ENCODE data around the gene ADGRL1. TPM values are rescaled to one million over a fixed set of nuclear protein-coding genes. Genes with fewer than 3 reads are reported as not detected.

ADGRL1 gene
- total RNA-seq, 1 donor from 2014 or later: 32.2 TPM

DNA sequence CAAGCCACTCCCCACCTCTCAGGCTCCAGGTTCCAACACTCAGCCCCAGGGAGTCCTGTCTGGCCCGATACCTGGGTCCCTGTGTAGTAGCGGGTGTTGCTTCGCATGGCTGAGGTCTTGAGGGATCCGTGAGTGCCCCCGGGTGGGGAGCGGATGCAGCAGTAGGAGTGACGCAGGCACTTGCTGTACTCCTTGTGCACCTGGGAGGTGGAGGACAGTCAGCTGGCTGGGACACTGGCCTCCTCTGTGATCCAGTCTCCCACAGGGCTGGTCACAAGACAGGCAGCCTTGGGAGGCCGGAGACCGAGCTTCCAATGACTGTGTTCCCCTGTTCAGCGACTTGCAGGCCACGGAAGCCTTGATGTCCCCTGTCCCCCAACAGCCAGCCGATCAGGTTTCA, 53.3 kb downstream of the ADGRL1 start:
- H3K36me3 Mint-ChIP-seq (ENCODE audit: low read depth): peaks cover 8% of the 10 kb centered on the region
- H3K27ac Mint-ChIP-seq (ENCODE audit: unreplicated experiment): no peak overlapping the region
- H3K4me3 Mint-ChIP-seq (ENCODE audit: unreplicated experiment): no peak overlapping the region
- TF ChIP-seq, protein P1, sequence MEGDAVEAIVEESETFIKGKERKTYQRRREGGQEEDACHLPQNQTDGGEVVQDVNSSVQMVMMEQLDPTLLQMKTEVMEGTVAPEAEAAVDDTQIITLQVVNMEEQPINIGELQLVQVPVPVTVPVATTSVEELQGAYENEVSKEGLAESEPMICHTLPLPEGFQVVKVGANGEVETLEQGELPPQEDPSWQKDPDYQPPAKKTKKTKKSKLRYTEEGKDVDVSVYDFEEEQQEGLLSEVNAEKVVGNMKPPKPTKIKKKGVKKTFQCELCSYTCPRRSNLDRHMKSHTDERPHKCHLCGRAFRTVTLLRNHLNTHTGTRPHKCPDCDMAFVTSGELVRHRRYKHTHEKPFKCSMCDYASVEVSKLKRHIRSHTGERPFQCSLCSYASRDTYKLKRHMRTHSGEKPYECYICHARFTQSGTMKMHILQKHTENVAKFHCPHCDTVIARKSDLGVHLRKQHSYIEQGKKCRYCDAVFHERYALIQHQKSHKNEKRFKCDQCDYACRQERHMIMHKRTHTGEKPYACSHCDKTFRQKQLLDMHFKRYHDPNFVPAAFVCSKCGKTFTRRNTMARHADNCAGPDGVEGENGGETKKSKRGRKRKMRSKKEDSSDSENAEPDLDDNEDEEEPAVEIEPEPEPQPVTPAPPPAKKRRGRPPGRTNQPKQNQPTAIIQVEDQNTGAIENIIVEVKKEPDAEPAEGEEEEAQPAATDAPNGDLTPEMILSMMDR (IDR thresholded peaks at IDR 0.05): no peak
- peaks cover 10% of the 10 kb centered on the region for H3K4me1 Mint-ChIP-seq (ENCODE audit: low read depth)
- DNase-seq (ENCODE audit: low spot score): no peak
- no peaks in the 10 kb centered on the region for H3K9me3 Mint-ChIP-seq (ENCODE audit: low read depth)
- H3K27me3 Mint-ChIP-seq (ENCODE audit: low read depth): no peaks in the 10 kb centered on the region

DNA sequence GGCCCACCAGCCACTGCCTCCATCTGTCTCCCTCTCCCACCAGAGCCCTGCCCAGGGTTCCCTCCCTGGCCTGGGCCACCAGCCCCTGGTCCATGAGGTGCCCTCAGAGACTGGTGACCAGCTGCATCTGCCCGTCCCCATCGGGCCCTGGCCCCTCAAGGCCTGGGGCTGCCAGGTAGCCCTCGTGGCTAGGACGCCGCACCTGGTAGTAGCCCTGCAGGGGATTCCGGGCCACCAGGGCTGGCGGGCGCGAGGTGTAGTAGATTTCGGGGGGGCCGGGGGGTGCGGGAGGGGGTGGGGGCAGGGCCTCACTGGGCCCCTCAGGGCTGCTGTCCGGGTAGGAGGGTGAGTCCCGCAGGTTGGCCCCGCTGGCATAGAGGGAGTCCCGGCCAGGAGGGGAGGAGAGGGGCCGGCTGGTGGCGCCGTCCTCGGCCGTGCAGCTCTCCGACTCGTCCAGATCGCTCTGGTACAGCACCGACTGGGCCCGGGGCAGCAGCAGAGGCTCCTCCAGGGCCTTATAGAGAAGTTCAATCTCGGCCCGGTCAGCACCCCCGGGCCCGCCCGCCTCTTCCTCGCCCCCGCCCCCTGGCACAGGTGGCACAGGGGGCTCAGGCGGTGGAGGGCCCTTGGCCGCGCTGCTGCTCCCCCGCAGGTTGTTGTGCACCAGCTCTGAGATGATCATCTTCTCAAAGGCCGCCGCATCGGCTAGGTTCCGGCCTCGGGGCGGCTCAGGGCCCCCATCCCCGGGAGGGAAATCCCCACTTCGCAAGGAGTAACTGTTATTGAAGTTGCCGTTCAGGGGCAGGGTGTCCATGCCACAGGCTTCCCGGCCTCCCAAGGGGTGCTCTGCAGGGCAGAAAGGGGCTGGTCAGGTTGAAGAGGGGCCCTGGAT, 55.0 kb downstream of the ADGRL1 start:
- no peak overlapping the region for H3K4me3 Mint-ChIP-seq (ENCODE audit: unreplicated experiment)
- H3K4me1 Mint-ChIP-seq (ENCODE audit: low read depth): peaks cover 27% of the 10 kb centered on the region
- DNase-seq (ENCODE audit: low spot score): no peak
- H3K27me3 Mint-ChIP-seq (ENCODE audit: low read depth): no peaks in the 10 kb centered on the region
- H3K9me3 Mint-ChIP-seq (ENCODE audit: low read depth): no peaks in the 10 kb centered on the region
- H3K36me3 Mint-ChIP-seq (ENCODE audit: low read depth): peaks cover 4% of the 10 kb centered on the region
- no peak overlapping the region for H3K27ac Mint-ChIP-seq (ENCODE audit: unreplicated experiment)
- TF ChIP-seq, protein P1 (IDR thresholded peaks at IDR 0.05): no peak

DNA sequence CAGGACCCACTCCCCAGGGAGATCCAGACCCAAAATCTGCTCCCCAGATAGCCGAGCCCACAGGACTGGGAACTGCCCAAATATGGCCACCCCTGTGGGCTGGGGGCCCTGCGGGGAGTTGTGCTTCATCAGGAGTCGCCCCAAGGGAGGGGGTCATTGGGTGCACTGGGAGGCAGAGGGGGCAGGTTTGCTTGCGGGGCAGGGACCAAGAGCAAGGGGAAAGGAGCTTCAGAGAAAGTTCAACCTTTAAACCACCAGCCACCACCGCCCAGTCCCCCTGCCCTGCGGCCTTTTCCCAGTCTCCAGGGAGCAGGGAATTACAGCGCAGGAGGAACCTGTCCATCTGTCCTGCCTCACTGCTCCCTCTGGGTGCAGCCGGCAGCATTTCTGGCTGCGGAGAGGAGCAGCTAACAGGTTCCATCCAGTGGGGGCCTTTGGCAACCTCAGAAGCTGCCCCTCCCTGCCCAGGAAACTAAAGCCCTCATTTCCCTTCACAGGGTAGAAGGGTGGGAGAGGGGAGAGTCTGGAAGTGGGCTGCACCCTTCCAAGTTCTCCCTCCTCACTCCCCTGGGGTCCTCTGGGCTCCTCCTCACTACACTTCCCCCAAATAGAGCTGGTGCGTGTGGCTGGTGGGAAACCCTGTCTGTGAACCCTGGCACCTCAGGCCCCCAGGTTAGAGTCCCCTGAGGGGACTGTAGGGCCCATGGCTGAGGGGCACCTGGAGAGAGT, 55.8 kb downstream of the ADGRL1 start:
- Mint-ChIP-seq H3K27ac (ENCODE audit: unreplicated experiment) (no peak overlapping the region), H3K4me3 (ENCODE audit: unreplicated experiment) (no peak overlapping the region), H3K9me3 (ENCODE audit: low read depth) (no peaks in the 10 kb centered on the region), H3K36me3 (ENCODE audit: low read depth) (peaks cover 4% of the 10 kb centered on the region), H3K27me3 (ENCODE audit: low read depth) (no peaks in the 10 kb centered on the region), H3K4me1 (ENCODE audit: low read depth) (peaks cover 34% of the 10 kb centered on the region)
- DNase-seq (ENCODE audit: low spot score): no peak
- TF ChIP-seq, protein P1 (IDR thresholded peaks at IDR 0.05): no peak

DNA sequence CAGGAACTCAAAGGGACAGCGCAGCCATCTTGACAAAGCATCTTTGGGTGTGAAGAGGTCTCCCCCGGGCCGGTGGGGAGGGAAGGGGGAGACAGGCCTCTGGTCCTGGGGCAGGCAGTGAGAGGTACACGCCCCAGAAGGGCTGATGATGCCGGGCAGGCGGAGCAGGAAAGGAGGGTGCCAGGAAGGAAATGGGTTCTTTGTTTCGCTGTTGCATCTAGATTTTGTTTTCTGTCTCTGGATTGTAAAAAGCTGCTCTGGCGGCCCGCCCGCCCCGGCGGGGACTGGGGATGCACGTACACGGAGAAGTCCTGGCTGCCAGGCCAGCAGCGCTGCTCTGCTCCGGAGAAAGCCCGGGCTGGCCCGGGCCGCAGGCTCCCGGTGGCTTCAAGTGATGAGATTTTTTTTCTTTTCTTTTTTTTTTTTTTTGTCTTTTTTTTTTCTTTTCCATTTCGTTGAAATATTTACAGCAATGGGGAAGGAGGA, 56.4 kb downstream of the ADGRL1 start:
- Mint-ChIP-seq H3K27me3 (ENCODE audit: low read depth) (no peaks in the 10 kb centered on the region), H3K9me3 (ENCODE audit: low read depth) (no peaks in the 10 kb centered on the region), H3K4me1 (ENCODE audit: low read depth) (peaks cover 36% of the 10 kb centered on the region), H3K4me3 (ENCODE audit: unreplicated experiment) (no peak overlapping the region), H3K27ac (ENCODE audit: unreplicated experiment) (no peak overlapping the region), H3K36me3 (ENCODE audit: low read depth) (peaks cover 4% of the 10 kb centered on the region)
- TF ChIP-seq, protein P1 (IDR thresholded peaks at IDR 0.05): no peak
- no peak for DNase-seq (ENCODE audit: low spot score)

DNA sequence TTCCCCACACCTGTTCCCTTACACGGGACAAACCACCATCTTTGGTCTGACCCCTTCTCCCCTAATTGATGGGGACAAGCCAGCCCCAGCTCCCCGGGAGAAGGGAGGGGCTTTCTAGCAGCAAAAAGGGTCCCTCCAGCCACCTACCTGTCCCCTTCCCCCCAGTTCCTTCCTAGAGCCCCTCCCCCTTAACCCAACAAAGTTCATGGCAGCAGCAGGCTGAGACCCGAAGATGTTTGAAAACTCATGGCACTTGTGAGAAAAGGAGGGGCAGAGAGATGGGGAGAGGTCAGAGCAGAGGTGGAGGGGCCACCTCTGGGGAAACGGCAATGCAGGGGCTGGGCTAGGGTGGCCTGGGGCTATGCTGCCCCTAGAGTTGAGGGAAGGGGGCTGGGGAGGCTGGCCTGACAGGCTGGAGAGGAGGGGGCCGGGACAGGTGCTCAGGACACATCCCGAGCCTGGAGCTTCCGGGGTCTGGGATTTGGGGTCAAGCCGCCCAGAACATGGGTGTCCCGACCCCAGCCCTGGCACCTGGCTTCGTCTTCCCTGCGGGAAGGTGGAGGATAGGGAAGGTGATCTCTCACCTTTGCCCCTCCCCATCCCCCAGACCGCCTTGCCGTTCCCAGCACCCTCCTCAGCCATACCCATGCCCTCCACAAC, 57.1 kb downstream of the ADGRL1 start:
- Mint-ChIP-seq H3K27me3 (ENCODE audit: low read depth) (no peaks in the 10 kb centered on the region), H3K9me3 (ENCODE audit: low read depth) (no peaks in the 10 kb centered on the region), H3K27ac (ENCODE audit: unreplicated experiment) (no peak overlapping the region), H3K36me3 (ENCODE audit: low read depth) (peaks cover 4% of the 10 kb centered on the region), H3K4me1 (ENCODE audit: low read depth) (peaks cover 36% of the 10 kb centered on the region), H3K4me3 (ENCODE audit: unreplicated experiment) (no peak overlapping the region)
- TF ChIP-seq, protein P1 (IDR thresholded peaks at IDR 0.05): no peak
- no peak for DNase-seq (ENCODE audit: low spot score)

All from chondrocyte (in vitro differentiated cells).